ENCODE measurements around the gene CMIP. TPM values are rescaled to one million over a fixed set of nuclear protein-coding genes. Genes with fewer than 3 reads are reported as not detected.
"Not testable (repeated sequence)": the region's sequence is repeated elsewhere in the genome, so short reads cannot be mapped to it uniquely, and the experiment has no call there.

CMIP gene
- 1.4 and 1.8 TPM in 2 replicates for total RNA-seq (2014; rRNA removed; shearing (Covaris generic); ENCODE audit: low replicate concordance)

DNA sequence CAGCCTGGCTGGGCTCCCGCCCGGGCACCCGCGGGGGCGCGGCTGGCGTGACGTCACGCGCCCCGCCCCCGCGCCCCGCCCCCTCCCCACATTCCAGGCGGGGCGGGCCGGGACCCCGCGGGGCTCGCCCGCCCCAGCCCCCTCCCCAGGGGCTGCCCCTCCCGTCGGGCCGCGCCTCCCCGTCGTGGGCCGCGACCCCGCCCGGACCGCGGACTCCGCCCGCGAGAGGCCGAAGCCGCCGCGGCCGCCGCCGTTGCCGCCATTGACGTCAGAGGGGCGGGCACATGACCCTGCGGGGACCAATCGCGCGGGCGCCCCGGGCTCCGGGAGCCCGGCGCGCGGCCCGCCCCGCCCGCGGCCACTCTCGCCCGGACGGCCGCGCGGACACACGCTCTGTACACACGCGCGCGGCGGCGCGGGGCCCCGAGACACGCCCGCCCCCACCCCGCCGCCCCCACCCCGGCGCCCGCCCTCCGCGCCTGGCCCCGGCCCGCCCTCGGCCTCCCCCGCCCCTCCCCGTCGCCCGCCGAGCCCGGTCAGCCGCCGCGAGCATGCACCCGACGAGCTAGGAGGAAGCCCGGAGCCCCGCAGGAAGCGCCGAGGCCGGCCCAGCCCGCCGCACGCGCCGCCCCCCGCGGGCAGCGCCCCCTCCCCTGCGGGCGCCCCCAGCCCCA, at the start of gene CMIP:
Gene CMIP (plus strand): TSS at position 361 of the 674 bp plus-strand sequence.
- no peaks in the 10 kb centered on the region for H3K27me3 ChIP-seq
- DNase-seq = peak; percentile 79
- no peaks in the 10 kb centered on the region for H3K36me3 ChIP-seq
- peak within 1 kb of the TSS; percentile 63 for H3K4me3 ChIP-seq
- no peaks in the 10 kb centered on the region for H3K9me3 ChIP-seq

DNA sequence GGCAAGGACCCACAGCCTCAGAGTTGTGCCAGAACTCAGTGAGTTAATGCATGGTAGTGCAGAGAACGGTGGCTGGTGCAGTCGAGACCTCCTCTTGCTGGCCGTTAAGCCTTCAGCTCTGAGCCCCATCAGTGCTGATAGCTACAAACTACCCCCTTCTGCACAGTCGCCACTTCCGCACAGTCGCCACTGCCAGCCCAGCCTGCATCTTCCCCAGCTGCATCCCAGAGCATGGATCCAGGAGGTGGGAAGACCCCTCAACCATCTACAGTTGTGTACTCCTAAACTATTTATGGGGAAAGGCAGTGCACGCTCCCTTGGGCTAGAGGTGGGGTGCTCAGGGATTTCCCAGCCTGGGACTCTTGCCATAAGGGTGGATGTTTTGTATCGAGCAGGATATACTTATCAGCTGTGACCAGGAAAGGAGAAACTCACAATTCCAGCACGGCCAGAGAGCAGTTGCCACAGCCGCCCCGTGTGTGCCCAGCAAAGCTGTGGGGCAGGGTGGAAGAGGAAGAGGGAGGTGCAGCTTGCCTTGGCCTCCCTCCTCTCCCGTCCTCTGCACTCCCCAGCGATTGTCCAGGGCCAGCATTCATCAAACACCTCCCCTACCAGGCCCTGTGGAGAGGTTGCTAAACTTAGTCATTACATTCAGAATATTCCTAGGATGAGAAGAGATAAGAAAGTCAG, 49.5 kb upstream of the CMIP start:
- Histone ChIP-seq H3K36me3 (no peaks in the 10 kb centered on the region), H3K9me3 (no peaks in the 10 kb centered on the region), H3K4me3 (no peak overlapping the region), H3K27me3 (no peaks in the 10 kb centered on the region)
- DNase-seq = no peak

DNA sequence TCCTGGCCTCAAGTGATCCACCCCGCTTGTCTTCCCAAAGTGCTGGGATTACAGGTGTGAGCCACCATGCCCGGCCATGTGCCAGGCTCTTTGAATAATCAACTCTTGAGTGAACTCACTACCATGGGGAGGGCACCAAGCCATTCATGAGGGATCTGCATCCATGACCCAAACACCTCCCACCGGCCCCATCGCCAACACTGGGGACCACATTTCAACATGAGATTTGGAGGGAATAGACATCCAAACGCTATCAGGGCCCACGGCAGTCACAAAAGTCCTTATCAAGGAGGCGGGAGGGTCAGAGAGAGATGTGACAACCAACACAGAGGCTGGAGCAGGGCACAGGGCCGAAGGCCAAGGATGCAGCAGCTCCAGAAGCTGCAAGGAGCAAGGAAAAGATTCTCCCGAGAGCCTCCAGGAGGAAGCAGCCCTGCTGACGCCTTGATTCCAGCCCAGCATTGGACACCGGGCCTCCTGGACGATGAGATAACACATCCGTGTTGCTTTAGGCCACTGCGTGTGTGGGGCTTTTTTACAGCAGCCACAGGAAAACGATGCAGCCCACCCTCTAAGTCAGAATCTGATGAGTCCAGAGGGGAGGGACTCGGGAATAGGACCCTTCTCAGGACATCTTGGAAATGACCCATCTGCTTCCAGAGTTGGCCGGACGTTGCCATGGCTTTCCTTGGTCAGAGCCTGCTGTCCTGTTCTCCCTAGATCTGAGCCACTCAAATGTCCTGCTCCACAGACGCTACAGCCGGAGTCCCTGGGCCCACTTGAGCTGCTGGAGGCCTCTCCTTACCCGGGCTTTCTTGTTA, 47.3 kb upstream of the CMIP start:
- Histone ChIP-seq H3K4me3 (no peak overlapping the region), H3K27me3 (no peaks in the 10 kb centered on the region), H3K9me3 (no peaks in the 10 kb centered on the region), H3K36me3 (no peaks in the 10 kb centered on the region)
- DNase-seq = no peak

DNA sequence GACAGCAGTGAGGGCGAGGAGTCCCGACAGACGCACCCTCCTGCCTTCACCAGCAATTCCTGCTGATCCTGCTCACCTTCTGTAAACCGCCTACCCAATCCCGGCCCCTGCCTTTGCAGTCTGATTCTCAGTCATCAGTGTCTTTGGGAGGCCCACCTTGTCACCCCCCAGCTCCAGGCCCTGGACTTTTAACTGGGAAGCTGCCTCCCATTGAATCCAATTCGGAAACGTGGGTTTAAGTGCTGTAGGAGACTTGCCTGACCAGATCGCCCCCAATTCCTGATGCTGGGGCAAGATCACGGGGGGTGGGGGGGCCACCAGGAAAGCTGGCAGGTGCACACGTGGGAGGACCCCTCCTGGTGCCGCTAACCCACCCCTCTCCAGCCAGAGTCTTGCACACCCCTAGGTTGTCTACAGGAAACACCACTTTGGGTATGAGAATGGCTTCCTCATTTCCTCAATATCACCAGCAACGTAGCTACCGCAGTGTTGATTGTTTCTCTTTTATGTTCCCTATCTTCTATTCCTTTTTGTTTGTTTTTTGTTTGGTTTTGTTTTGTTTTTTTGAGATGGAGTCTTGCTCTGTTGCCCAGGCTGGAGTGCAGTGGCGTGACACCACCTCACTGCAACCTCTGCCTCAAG, 46.6 kb upstream of the CMIP start:
- DNase-seq = no peak
- Histone ChIP-seq H3K4me3 (no peak overlapping the region), H3K36me3 (no peaks in the 10 kb centered on the region), H3K9me3 (no peaks in the 10 kb centered on the region), H3K27me3 (no peaks in the 10 kb centered on the region)

DNA sequence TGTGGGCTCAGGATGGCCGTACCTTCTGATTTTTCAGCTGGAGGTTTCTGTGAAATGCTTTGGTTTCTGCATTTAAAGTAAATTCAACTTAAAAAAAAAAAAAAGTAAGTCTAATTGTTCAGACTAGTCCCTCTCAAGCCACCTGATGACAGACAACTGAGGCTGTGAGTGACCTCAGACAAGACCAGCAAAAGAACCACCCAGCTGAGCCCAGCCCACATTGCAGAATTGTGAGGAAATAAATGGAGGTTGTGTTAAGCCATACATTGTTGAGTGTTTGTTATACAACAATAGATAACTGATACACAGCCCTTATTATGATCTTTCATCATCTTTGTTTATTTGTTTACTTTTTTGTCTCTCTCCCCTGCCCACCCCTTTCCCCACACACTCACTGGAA, 44.7 kb upstream of the CMIP start:
- no peaks in the 10 kb centered on the region for H3K36me3 ChIP-seq
- H3K4me3 ChIP-seq = no peak overlapping the region
- no peak for DNase-seq
- H3K27me3 ChIP-seq = no peaks in the 10 kb centered on the region
- no peaks in the 10 kb centered on the region for H3K9me3 ChIP-seq

DNA sequence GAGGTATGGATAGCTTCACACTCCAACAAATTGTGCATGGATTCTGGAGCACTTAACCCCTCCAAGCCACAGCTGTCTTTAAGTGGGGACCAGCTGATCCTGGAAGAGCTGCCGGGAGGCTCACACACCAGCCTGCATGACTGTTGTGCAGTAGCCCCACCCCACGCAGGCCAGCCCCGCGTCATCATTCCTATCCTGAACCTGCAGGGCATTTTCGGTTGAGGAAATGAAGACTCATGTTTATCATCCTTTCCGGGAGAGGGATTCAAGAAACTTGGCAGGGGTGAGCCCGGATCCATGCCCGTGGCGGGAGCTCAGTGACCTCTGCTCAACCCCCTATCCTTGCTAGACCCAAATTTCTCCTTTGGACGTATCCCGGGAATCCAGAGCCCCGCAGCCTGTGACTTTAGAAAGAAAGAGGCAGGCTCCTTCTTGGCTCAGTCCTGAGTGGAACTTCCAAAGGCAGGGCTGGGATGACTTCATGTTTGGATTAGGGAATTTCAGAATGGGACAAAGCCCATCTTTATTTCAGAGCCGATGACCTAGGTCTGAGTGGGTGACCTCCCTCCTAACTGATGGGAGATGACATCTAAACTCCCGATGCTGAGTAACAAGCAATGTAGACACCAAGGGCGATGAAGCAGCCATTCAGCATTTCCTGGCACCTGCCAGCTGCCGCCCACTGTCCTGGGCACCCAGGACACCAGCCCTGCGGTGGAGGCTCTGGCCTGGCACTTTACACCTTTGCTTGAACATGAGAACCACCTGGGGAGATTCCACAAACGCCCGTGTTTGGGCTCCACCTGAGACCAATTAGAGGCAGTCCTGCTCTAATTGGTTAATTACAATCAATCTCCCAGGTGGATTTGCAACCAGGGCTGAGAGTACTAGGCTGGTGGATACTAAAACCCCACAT, 43.3 kb upstream of the CMIP start:
- H3K36me3 ChIP-seq = no peaks in the 10 kb centered on the region
- no peaks in the 10 kb centered on the region for H3K9me3 ChIP-seq
- peak; percentile 90 for DNase-seq
- H3K27me3 ChIP-seq = no peaks in the 10 kb centered on the region
- no peak overlapping the region for H3K4me3 ChIP-seq

DNA sequence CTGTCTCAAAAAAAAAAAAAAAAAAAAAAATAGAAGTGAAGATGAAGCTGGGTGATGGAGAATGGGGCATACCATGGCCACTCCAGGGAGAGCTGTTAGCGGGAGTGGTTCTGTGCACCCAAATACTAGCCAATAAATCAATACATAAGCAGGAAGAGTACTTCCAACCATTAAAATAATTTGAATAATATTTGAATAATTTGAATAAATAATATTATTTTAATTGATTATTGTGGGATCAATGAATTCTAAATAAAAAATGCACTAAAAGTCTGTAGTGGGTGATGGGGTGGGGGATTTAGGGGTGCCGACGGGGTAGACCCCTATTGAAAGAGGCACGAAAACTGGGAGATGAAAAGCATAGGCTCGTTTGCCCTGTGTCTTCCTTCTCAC, 41.4 kb upstream of the CMIP start:
- H3K27me3 ChIP-seq = no peaks in the 10 kb centered on the region
- H3K9me3 ChIP-seq = no peaks in the 10 kb centered on the region
- no peaks in the 10 kb centered on the region for H3K36me3 ChIP-seq
- no peak for DNase-seq
- no peak overlapping the region for H3K4me3 ChIP-seq

DNA sequence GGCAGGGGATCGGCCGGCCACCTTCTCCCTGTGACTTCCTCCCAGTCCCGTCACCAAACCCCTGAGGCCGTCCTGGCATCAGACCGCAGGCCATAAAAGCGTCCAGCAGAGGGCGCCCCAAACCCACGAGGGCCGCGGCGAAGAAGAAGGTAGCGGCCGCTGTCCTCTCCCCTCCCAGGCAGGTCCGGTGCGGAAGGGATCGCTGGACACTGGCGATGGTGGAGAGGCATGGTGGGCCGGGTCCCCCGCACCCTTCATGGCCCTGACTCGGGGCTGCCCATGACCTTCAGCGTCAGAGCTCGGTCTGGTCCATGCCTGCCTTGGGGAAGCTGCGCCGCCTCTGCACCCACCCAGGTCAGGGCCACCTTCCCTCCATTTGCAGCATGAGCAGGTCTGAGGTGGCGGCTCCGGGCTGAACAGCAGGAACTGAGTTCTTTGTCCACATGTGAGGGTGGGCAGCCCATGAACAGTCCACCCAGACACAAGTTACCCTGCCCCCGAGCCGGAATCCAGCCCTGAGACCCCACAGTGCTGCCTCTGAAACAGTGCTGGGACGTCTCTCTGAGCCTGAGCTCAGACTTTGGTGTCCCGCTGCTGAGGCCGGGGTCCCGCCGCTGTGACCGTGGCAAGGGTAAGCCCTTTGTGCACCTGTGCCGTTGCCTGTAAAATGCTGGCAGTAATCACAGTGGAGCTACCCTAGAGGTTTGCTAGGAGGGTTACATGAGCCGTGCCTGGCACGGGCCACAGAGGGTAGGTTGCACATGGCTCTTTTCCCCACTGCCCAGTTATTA, 40.8 kb upstream of the CMIP start:
- Histone ChIP-seq H3K27me3 (no peaks in the 10 kb centered on the region), H3K4me3 (no peak overlapping the region), H3K9me3 (no peaks in the 10 kb centered on the region), H3K36me3 (no peaks in the 10 kb centered on the region)
- DNase-seq = peak; percentile 55

DNA sequence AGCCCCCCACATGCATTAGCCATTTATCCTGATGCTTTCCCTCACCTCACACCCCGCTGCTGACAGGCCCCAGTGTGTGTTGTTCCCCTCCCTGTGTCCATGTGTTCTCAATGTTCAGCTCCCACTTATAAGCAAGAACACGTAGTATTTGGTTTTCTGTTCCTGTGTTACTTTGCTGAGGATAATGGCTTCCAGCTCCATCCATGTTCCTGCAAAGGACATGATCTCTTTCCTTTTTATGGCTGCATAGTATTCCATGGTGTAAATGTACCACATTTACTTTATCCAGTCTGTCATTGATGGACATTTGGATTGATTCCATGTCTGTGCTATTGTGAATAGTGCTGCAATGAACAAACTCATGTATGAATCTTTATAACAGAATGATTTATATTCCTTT, 39.6 kb upstream of the CMIP start:
- DNase-seq, H3K27me3 ChIP-seq, H3K9me3 ChIP-seq, H3K36me3 ChIP-seq, H3K4me3 ChIP-seq: not testable (repeated sequence)

DNA sequence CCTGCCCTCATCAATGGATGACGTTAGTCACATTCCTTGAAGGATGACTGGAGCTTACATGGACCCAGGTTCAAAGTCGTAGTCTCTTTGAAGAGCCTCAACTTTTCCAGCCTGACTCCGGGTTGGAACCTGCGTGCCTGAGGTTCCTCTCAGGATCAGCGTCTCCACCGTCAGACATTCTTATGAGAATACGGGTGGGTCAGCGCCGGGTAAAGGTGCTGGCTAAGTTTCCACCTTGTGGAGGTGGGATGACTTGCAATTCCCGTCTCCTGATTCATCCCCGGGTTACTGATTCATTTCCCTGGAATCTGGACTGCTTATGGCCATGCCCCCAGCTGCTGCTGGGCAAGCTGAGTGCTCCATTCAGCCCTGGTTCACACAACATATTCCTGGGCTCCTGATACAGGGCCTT, 38.9 kb upstream of the CMIP start:
- Histone ChIP-seq H3K4me3 (no peak overlapping the region), H3K36me3 (no peaks in the 10 kb centered on the region), H3K9me3 (no peaks in the 10 kb centered on the region), H3K27me3 (no peaks in the 10 kb centered on the region)
- DNase-seq = peak; percentile 76

DNA sequence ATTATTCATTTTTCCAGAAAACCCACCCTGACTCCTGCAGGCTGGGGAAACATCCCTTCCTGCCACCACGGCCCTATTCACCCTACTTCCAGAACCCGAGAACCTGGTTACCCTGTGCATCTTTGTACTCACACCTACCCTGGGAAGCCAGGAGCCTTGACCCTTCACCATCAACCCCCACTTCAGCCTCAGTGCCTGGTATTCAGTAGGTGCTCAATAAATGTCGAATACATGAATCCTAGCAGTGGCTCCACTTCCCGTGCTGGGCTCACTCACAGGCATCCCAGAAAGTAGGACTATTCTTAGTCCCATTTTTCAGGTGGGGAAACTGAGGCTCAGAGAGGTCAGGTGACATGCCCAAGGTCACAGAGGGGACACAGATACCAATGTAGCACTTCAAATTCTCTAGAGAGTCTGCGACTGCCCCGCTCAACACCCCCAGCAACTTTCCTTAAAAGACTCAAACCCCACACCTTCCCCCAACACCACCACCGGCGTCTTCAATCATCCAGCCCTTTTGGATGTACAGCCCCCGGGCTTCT, 36.1 kb upstream of the CMIP start:
- no peaks in the 10 kb centered on the region for H3K9me3 ChIP-seq
- H3K27me3 ChIP-seq = no peaks in the 10 kb centered on the region
- DNase-seq = no peak
- no peak overlapping the region for H3K4me3 ChIP-seq
- no peaks in the 10 kb centered on the region for H3K36me3 ChIP-seq

DNA sequence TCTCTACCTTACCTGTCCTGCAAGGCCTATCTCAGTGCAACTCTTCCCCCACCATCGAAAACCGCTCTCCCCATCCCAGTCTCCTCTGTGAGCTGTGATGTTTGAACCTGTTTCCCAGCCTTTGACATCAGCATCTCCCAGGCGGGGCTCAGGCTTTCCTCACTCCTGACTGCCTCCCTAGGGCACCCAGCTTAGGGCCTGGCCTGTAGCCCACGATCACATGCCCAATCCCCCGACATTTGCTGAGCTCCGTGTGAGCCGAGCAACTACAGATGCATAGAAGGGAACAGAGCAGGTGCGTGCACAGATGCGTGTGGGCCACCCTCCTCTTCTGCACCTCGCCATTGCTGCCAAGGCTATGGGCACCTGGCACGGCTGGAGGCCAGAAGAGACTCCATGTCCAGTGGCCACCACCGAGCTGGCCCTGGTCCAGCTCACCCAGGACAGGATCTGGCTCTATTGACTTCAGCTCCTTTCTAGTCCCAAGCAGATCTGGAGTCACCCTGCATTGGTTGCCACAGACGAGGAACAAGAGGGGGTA, 35.5 kb upstream of the CMIP start:
- Histone ChIP-seq H3K9me3 (no peaks in the 10 kb centered on the region), H3K27me3 (no peaks in the 10 kb centered on the region), H3K4me3 (no peak overlapping the region), H3K36me3 (no peaks in the 10 kb centered on the region)
- no peak for DNase-seq

DNA sequence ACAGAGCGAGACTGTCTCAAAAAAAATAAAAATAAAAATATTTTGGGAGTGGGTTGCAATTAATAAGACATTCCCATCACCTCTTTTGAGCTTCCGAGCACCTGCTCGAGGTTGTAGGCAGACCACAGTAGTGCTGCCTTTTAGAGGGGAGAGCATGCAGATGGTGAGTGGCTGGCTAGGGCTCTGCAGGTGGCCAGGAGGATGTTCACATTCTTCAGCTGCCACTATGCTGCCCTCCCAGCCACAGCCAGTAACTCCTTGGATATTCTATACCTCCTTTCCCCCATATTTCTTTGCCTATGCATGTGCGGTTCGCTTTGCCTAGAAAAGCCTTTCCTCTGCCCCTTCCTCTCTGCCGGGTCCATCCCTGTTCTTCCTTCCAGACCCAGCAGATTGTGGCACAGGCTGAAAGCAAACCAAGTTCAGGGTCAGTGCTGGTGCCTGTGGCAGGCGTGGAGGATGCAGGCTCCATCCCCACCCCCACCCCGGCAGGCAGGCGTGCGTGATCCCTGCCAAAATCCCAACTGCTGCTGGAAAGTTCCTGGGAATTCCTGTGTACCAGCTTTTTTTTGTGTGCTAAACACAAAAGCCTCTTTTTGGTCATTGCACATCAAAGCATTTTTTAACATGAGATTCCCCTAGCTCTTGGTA, 33.8 kb upstream of the CMIP start:
- no peak overlapping the region for H3K4me3 ChIP-seq
- no peaks in the 10 kb centered on the region for H3K9me3 ChIP-seq
- H3K27me3 ChIP-seq = no peaks in the 10 kb centered on the region
- DNase-seq = no peak
- H3K36me3 ChIP-seq = no peaks in the 10 kb centered on the region

DNA sequence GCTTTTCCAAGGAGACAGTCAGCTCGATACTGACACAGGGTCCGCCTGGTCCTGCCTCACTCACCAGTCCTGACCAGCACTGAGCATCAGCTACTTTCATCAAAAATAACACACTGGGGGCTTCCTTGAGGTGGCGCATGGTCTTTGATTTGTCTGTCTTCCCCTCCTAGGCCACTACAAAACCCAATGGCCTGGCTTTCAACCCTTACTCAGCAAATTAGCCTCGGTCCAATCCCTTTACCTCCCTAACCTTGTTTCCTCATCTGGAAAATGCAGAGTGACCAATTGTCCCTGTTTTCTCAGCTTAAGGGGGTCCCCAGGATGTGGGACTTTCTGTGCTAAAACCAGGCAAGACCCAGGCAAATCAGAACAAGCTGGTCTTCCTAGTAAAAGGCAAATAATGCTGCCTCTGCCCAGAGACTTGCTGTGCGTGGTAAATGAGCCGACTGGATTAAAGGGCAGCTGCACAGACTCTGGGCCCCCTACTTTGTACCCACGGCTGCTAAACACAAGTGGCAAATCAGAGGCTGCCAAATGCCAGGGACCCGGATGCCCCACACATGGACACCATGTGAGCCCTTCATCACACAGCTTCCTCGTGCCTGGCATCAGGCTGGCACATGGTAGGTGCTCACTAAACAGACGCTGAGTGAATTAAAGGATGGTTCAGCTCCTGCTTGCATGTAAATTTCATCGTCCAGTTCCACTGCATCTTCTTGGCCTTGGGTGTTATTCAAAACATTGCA, 31.2 kb upstream of the CMIP start:
- H3K36me3 ChIP-seq = no peaks in the 10 kb centered on the region
- no peaks in the 10 kb centered on the region for H3K9me3 ChIP-seq
- no peak for DNase-seq
- no peak overlapping the region for H3K4me3 ChIP-seq
- H3K27me3 ChIP-seq = no peaks in the 10 kb centered on the region

Measured in MG63 (cell line).